ENCODE results near the gene RAB40AL. TPM values are rescaled to one million over a fixed set of nuclear protein-coding genes. Genes with fewer than 3 reads are reported as not detected.
"Not testable (repeated sequence)": the region's sequence is repeated elsewhere in the genome, so short reads cannot be mapped to it uniquely, and the experiment has no call there.

RAB40AL gene, protein sequence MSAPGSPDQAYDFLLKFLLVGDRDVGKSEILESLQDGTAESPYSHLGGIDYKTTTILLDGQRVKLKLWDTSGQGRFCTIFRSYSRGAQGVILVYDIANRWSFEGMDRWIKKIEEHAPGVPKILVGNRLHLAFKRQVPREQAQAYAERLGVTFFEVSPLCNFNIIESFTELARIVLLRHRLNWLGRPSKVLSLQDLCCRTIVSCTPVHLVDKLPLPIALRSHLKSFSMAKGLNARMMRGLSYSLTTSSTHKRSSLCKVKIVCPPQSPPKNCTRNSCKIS
- not detected for total RNA-seq
- long read RNA-seq: 0 reads

DNA sequence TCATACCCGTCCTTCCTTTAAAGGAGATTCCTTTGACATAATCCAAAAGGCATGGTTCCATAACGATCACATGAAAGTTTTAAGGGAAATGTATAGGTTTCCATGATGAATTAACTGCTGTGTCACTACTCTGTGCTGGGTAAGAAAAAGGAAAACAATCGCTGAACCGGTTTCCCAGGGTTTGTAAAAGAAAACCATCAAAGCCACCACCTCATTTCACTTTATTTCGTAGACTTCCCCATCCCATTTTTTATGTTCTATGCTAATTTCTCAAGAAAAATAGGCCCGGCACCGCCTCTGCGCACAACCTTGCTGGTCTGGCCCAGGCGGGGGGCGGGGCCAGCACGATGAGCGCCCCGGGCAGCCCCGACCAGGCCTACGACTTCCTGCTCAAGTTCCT, at the start of gene RAB40AL:
TSS of gene RAB40AL (plus strand) at position 301 of the 400 bp plus-strand sequence. CDS start at position 348, 47 bp downstream.
- DNase-seq (ENCODE audit: missing footprints); intact Hi-C loops (cut with DNase I); ATAC-seq: not testable (repeated sequence)

DNA sequence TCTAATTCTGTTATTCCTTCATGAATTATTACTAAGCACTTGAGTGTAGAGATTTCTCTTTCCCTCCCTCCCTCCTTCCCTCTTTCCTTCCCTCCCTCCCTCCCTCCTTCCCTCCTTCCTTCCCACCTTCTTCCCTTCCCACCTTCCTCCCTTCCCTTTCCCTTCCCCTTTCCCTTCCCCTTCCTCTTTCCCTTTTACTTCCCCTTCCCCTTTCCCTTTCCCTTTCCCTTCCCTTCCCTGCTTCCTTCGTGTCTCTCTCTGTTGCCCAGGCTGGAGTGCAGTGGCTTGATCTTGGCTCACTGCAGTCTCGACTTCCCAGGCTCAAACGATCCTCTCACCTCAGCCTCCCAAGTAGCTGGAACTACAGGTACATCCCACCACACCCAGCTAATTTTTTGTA, 49.4 kb upstream of the RAB40AL start:
- no peak for ATAC-seq
- intact Hi-C loops (cut with DNase I): no loop called here
- DNase-seq (ENCODE audit: missing footprints): no peak

DNA sequence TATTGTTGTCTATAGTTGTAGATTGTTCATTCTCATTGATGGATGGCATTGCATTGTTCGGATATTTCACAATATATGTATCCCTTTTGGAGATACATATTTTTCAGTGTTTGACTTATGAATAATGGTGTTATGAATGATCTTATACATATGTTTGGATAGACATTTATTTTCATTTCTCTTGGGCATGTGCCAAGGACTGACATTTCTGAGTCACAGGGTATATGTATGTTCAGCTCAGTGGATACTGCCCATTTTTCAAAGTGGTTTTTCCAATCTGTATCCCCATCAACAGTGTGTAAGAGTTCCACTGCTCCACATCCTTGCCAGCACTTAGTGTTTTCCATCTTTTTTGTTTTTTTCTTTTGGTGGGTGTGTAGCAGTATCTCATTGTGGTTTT, 45.0 kb upstream of the RAB40AL start:
- intact Hi-C loops (cut with DNase I): no loop called here
- no peak for DNase-seq (ENCODE audit: missing footprints)
- ATAC-seq: no peak

- intact Hi-C loops (cut with DNase I): no loop called here
- ATAC-seq: no peak
- no peak for DNase-seq (ENCODE audit: missing footprints)
Measured at GRCh38 chrX:102899940-102900916, 36.8 kb upstream of the RAB40AL start.

DNA sequence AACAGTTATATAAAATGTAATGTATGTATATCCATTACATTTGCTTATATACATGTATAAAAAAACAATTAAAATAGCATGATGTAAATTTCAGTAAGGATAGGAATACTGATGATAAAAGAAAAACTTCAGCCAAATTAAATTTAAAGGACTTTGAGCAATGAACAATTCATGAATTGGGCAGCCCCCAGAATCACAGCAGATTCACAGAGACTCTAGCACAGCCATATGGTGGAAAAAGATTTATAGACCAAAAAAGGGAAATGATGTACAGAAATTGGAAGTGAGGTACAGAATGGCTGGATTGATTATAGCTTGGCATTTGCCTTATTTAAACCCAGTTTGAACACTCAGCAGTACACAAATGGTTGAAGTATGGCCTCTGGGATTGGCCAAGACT, 34.7 kb upstream of the RAB40AL start:
- ATAC-seq: no peak
- intact Hi-C loops (cut with DNase I): no loop called here
- no peak for DNase-seq (ENCODE audit: missing footprints)

DNA sequence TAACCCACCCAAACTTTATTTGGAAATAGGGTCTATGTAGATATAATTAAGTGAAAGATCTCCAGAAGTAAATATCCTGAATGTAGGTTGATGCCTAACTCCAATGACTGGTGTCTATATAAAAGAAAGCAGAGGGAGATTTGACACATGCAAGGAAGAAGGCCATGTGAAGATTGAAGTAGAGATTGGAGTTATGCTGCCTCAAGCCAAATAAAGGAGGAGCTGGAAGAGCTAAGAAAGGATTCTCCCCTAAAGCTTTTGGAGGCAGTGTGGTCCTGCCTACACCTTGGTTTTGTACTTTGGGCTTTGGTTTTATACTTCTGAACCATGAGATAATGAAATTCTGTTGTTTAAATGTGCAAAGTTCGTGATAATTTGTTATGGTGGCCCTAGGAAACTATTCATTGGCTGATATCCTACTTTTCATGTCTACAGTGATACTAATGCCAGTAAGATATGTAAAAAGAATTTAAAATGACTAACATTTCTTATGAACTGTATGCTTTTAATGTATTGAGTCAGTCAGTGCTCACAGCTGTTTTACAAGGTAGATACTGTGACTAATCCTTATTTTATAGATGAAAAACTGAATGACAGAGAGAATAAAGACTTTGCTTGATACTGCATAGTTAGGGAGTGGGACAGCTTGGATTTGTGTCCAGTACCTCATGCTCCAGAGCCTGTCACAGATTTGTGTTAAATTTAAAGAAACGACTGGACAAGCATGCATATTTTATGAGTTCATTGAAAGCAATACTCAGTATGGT, 5.9 kb upstream of the RAB40AL start:
- intact Hi-C loops (cut with DNase I): no loop called here
- DNase-seq (ENCODE audit: missing footprints) (no peak), ATAC-seq (no peak)

- intact Hi-C loops (cut with DNase I): no loop called here
- ATAC-seq: no peak
Measured at GRCh38 chrX:102934624-102935023, 2.4 kb upstream of the RAB40AL start.

GRCh38 chrX:102950908-102951866, 14.1 kb downstream of the RAB40AL start:
- intact Hi-C loops (cut with DNase I): loop anchor here (5.0 to 10.0 kb wide), 2 partner anchors 204 to 226 kb away; no protein-coding TSS in a partner anchor
- DNase-seq (ENCODE audit: missing footprints) (no peak), ATAC-seq (no peak)

More at GRCh38 chrX:102934624-102935023, 2.4 kb upstream of the RAB40AL start:
- no peak for DNase-seq (ENCODE audit: missing footprints)

DNA sequence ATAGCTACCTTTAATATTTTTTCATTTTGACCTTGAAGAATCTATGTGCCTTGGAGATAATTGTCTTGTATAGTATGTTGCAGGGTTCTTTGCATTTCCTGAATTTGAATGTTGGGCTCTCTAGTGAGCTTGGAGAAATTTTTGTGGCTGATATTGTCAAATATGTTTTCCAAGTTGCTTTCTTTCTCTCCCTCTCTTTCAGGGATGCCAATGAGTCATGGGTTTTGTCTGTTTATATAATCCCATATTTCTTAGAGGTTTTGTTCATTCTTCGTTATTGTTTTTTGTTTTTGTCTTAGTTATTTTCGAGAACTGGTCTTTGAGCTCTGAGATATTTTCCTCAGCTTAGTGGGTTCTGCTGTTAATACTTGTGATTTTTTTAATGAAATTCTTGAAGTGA, 20.7 kb downstream of the RAB40AL start:
- intact Hi-C loops (cut with DNase I): loop anchor here (10.0 kb wide), 1 partner anchor 197 kb away; no protein-coding TSS in a partner anchor
- ATAC-seq (no peak), DNase-seq (ENCODE audit: missing footprints) (no peak)

DNA sequence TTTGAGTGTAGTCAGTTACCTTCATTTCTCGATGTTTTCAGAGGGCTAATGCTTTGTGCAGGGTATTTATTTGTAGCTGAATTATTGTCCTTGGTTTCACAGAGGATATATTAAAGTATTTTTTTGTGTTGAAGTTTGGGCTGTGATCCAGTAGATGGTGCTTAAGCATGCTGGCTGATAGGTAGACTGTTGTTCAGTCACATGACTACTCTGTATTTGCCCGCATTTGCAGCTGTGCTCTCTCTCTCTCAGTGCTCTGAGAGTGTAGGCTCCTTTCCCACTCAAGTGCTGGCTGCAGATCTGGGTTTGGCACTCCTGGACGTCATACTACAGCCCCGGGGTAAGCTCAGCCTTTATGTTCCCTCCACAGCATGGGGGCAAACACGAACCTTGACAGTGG, 21.7 kb downstream of the RAB40AL start:
- DNase-seq (ENCODE audit: missing footprints): no peak
- intact Hi-C loops (cut with DNase I): loop anchor here (10.0 kb wide), 1 partner anchor 196 kb away; no protein-coding TSS in a partner anchor
- ATAC-seq: no peak

DNA sequence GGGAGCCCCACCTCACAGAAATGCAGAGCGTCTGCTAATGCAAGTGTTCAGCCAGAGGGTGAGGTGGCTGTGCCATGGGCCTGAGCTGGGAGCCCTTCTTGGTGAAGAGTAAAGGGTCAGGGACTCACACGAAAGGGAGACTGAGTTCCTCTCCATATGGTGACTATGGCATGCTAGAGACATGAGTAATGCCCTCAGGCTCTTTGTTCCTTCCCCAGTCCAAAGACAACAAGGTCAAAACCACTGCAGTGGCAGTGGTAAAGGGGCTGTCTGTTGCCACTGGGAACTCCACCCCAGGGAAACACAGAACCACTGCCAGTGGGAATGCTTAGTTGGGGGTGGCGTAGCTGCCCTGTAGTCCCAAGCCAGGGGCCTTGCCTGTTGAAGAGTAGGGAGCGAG, 22.4 kb downstream of the RAB40AL start:
- no peak for ATAC-seq
- no peak for DNase-seq (ENCODE audit: missing footprints)
- intact Hi-C loops (cut with DNase I): loop anchor here (10.0 kb wide), 1 partner anchor 195 kb away; no protein-coding TSS in a partner anchor

- ATAC-seq (no peak), DNase-seq (ENCODE audit: missing footprints) (no peak)
- intact Hi-C loops (cut with DNase I): no loop called here
Measured at GRCh38 chrX:102963955-102964354, 26.9 kb downstream of the RAB40AL start.

DNA sequence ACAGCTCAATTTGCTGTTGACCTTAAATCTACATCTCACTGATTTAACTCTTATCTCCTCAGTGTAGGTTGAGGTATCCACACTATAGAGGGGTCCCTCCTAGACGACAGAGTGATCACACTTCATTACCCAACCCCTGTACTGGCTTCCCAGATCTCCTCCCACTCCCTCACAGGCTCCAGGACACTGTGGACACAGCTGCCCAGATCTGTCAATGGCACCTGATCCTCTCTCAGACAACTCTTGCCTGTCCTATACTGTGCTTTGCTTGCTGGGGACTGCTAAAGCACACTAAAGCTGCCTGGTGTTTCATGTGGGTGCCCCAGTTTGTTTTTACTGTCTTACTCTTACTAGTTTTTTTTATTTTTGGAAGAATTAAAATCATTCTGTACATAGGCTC, 27.9 kb downstream of the RAB40AL start:
- DNase-seq (ENCODE audit: missing footprints) (no peak), ATAC-seq (no peak)
- intact Hi-C loops (cut with DNase I): no loop called here

DNA sequence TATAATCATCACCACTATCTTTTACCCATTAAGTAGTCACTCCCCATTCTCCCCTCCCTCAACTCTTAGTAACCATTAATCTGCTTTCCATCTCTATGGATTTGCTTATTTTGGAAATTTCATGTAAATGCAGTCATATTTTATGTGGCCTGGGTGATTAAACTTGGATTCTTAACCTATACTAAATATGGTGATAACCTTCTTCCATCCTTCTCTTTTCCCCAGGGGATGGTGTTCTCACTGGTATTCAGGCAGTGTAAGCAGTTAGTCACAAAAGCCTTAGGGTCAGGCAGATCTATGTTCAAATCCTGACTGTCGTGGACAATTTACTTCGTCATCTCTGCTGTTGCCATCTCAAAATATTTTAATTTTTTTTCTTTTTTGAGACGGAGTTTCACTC, 29.6 kb downstream of the RAB40AL start:
- ATAC-seq (no peak), DNase-seq (ENCODE audit: missing footprints) (no peak)
- intact Hi-C loops (cut with DNase I): no loop called here

GRCh38 chrX:102968216-102968615, 31.1 kb downstream of the RAB40AL start:
- DNase-seq (ENCODE audit: missing footprints) (no peak), ATAC-seq (no peak)
- intact Hi-C loops (cut with DNase I): no loop called here

DNA sequence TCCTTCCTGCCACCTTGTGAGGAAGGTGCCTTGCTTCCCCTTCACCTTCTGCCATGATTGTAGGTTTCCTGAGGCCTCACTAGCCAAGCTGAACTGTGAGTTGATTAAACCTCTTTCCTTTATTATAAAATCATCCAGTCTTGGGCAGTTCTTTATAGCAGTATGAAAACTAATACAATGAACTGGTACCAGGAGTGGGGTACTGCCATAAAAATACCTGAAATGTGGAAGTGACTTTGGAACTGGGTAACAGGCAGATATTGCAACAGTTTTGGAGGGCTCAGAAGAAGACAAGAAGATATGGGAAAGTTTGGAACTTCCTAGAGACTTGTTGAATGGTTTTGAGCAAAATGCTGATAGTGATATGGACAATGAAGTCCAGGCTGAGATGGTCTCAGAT, 34.5 kb downstream of the RAB40AL start:
- ATAC-seq; intact Hi-C loops (cut with DNase I); DNase-seq (ENCODE audit: missing footprints): not testable (repeated sequence)

DNA sequence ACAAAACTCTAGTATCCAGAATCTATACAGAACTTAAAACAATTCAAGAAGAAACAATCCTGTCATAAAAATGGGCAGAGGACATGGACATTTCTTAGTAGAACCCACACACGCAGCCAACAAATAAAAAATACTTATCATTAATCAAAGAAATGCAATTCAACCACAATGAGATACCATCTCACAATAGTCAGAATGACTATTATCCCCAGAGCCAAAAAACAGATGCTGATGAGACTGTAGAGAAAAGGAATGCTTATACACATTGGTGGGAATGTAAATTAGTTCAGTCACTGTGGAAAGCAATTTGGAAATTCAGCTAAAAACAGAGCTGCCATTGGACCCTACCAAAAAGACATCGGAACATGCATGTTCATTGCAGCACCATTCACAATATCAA, 37.9 kb downstream of the RAB40AL start:
- ATAC-seq (no peak), DNase-seq (ENCODE audit: missing footprints) (no peak)
- intact Hi-C loops (cut with DNase I): no loop called here

GRCh38 chrX:102976286-102976685, 39.2 kb downstream of the RAB40AL start:
- ATAC-seq (no peak), DNase-seq (ENCODE audit: missing footprints) (no peak)
- intact Hi-C loops (cut with DNase I): no loop called here

Data from Right ventricle myocardium inferior (tissue), 1 donor.